Upper lobe of left lung (tissue), 6 donors: ENCODE data around the gene TSPO. TPM values are rescaled to one million over a fixed set of nuclear protein-coding genes. Genes with fewer than 3 reads are reported as not detected.
A peak's percentile ranks its signal among the peaks of the same experiment; 100 is the strongest.

Experiments
- ATAC-seq, 2 donors: fragments of 200-7000 bp; cut with Tn5 transposase; one replicate each; pipeline ENCODE4 v1.9.1; 2022; ENCODE audit warnings: mild to moderate bottlenecking in 2 of 2, moderate library complexity in 2 of 2; ENCODE audit not compliant: low FRiP score in 2 of 2
- DNase-seq, 2 donors: peaks; one replicate each; pipeline ENCODE4 v3.0.0-alpha.2; 2019 to 2020
- H3K27ac ChIP-seq, 4 donors: fragments of 200-600 bp; sonication (generic); one replicate each; pipeline ENCODE4 v1.5.1; 2016 to 2019
- H3K27me3 ChIP-seq, 4 donors: fragments of 200-600 bp; sonication (generic); one replicate each; pipeline ENCODE4 v1.5.1; 2017 to 2019
- H3K36me3 ChIP-seq, 4 donors: fragments of 200-600 bp; sonication (generic); one replicate each; pipeline ENCODE4 v1.5.1; 2016 to 2019
- H3K4me1 ChIP-seq, 4 donors: fragments of 200-600 bp; sonication (generic); one replicate each; pipeline ENCODE4 v1.5.1; 2018 to 2019
- H3K4me3 ChIP-seq, 4 donors: fragments of 200-600 bp; sonication (generic); one replicate each; pipeline ENCODE4 v1.5.1; 2017 to 2019; ENCODE audit warnings: mild to moderate bottlenecking in 2 of 4, moderate library complexity in 1 of 4
- H3K9me3 ChIP-seq, 4 donors: fragments of 200-600 bp; sonication (generic); one replicate each; pipeline ENCODE4 v1.5.1; 2018 to 2019
- CTCF ChIP-seq, 6 experiments: fragments of 450-650 bp in 4 of 6; fragments of 200-600 bp in 2 of 6; sonication (generic) in 2 of 6; IDR thresholded peaks; one replicate each; pipeline ENCODE4 v1.5.1; 2016 to 2019; ENCODE audit warnings: antibody characterized with exemption in 6 of 6
- EP300 ChIP-seq, 4 donors: sonication (generic); formaldehyde crosslinking; IDR thresholded peaks; one replicate each; pipeline ENCODE4 v1.5.1; 2017; ENCODE audit warnings: antibody characterized with exemption in 4 of 4, control low read depth in 2 of 4
- POLR2A ChIP-seq, 4 donors: fragments of 450-650 bp; IDR thresholded peaks; one replicate each; pipeline ENCODE4 v1.5.1; 2016 to 2017; ENCODE audit warnings: antibody characterized with exemption in 4 of 4, mild to moderate bottlenecking in 2 of 4
- POLR2AphosphoS5 ChIP-seq, 2 donors: sonication (generic); formaldehyde crosslinking; IDR thresholded peaks; one replicate each; pipeline ENCODE4 v1.5.1; 2017; ENCODE audit warnings: antibody characterized with exemption in 2 of 2
- WGBS, 2 donors: methylation state at CpG; one replicate each; pipeline ENCODE4 v1.1.5; 2017 to 2018; 5-methylcytosine and 5-hydroxymethylcytosine counted together
- total RNA-seq, 6 donors: library from RNA; depleted of rRNA in 4 of 6; stranded (reverse); fragments of >200 nt in 4 of 6; gene quantifications; one replicate each; pipeline versions ENCODE4 v1.1.0 to v1.2.1, GENCODE V29; 2016 to 2021
- donor health status: DM: no; HTN: no; CAD: no; lungs with moderate emphysema.
- donor health status: DM: no; HTN: yes; CAD: no; lungs with severe emphysema.

The TSPO gene
- total RNA-seq, 6 donors from 2014 or later: 127 to 426 (median 315) TPM

- H3K4me3 ChIP-seq: no peak overlapping the region
- no peaks in the 10 kb centered on the region for H3K27me3 ChIP-seq
- H3K4me1 ChIP-seq: peaks cover 6 to 19% (median 14%) of the 10 kb centered on the region in 4 donors
- H3K27ac ChIP-seq: no peak overlapping the region
- TF ChIP-seq EP300 (IDR thresholded peaks at IDR 0.05) (no peak), POLR2A (IDR thresholded peaks at IDR 0.05) (no peak)
- no peaks in the 10 kb centered on the region for H3K9me3 ChIP-seq
- ATAC-seq (no peak), DNase-seq (peak in 1 of 2 donors; percentile 68)
- 88 to 90% methylated on average over 13 to 19 of the region's 19 CpGs for WGBS, 2 donors
- H3K36me3 ChIP-seq: peaks cover 0 to 57% (median 39%) of the 10 kb centered on the region in 4 donors
Measured at GRCh38 chr22:43167001-43167589, 15.7 kb downstream of the TSPO start.

GRCh38 chr22:43168471-43169309 lies 17.3 kb downstream of the TSPO start:
- 85 to 89% methylated on average over 12 to 21 of the region's 25 CpGs for WGBS, 2 donors

GRCh38 chr22:43169310-43170130 lies 18.2 kb downstream of the TSPO start:
- peaks cover 10 to 65% (median 46%) of the 10 kb centered on the region in 4 donors for H3K36me3 ChIP-seq

More at GRCh38 chr22:43168471-43169309, 17.3 kb downstream of the TSPO start:
- DNase-seq (peak in 1 of 2 donors; percentile 66), ATAC-seq (no peak)
- Histone ChIP-seq H3K4me1 (peaks cover 6 to 15% (median 9%) of the 10 kb centered on the region in 4 donors), H3K9me3 (no peaks in the 10 kb centered on the region), H3K36me3 (peaks cover 5 to 57% (median 38%) of the 10 kb centered on the region in 4 donors), H3K4me3 (no peak overlapping the region), H3K27ac (no peak overlapping the region), H3K27me3 (no peaks in the 10 kb centered on the region)
- TF ChIP-seq CTCF (IDR thresholded peaks at IDR 0.05) (no peak), EP300 (IDR thresholded peaks at IDR 0.05) (no peak), POLR2AphosphoS5 (IDR thresholded peaks at IDR 0.05) (no peak), POLR2A (IDR thresholded peaks at IDR 0.05) (no peak)

GRCh38 chr22:43170131-43170480 lies 18.7 kb downstream of the TSPO start:
- peaks cover 10 to 71% (median 51%) of the 10 kb centered on the region in 4 donors for H3K36me3 ChIP-seq

More at GRCh38 chr22:43169310-43170130, 18.2 kb downstream of the TSPO start:
- no peak overlapping the region for H3K27ac ChIP-seq
- 88 to 91% methylated on average over 9 to 22 of the region's 23 CpGs for WGBS, 2 donors
- DNase-seq (peak in 1 of 2 donors; percentile 58), ATAC-seq (no peak)
- TF ChIP-seq CTCF (IDR thresholded peaks at IDR 0.05) (no peak), POLR2AphosphoS5 (IDR thresholded peaks at IDR 0.05) (no peak), POLR2A (IDR thresholded peaks at IDR 0.05) (no peak), EP300 (IDR thresholded peaks at IDR 0.05) (no peak)
- H3K4me3 ChIP-seq: no peak overlapping the region
- peaks cover 3 to 7% (median 5%) of the 10 kb centered on the region in 4 donors for H3K4me1 ChIP-seq
- no peaks in the 10 kb centered on the region for H3K27me3 ChIP-seq
- no peaks in the 10 kb centered on the region for H3K9me3 ChIP-seq

More at GRCh38 chr22:43170131-43170480, 18.7 kb downstream of the TSPO start:
- WGBS, 2 donors: 93 to 98% methylated on average over 6 to 9 of the region's 9 CpGs
- H3K27me3 ChIP-seq: no peaks in the 10 kb centered on the region
- no peak overlapping the region for H3K27ac ChIP-seq
- TF ChIP-seq EP300 (IDR thresholded peaks at IDR 0.05): no peak
- TF ChIP-seq POLR2A (IDR thresholded peaks at IDR 0.05): no peak
- no peak for TF ChIP-seq POLR2AphosphoS5 (IDR thresholded peaks at IDR 0.05)
- no peak for TF ChIP-seq CTCF (IDR thresholded peaks at IDR 0.05)
- no peaks in the 10 kb centered on the region for H3K9me3 ChIP-seq
- peaks cover 0 to 1% (median 0%) of the 10 kb centered on the region in 4 donors for H3K4me1 ChIP-seq
- ATAC-seq (no peak), DNase-seq (no peak)
- H3K4me3 ChIP-seq: no peak overlapping the region
